Stimulated activated CD4-positive, alpha-beta T cell treated with anti-CD3 and anti-CD28 coated beads, Interleukin-15, amount 100 ng/mL, for 1 hour (primary cell): ENCODE measurements around the gene MAPK13.

Experiments
- DNase-seq, 2 donors: peaks; one replicate each; pipeline ENCODE4 v3.0.0-alpha.2; 2020; ENCODE audit warnings: low read depth in 1 of 2, low spot score in 1 of 2

The MAPK13 gene

GRCh38 chr6:36142971-36143838 is 12.9 kb downstream of the MAPK13 start:
- DNase-seq: no peak

- DNase-seq: no peak
Observed at GRCh38 chr6:36145495-36145894, 15.2 kb downstream of the MAPK13 start.

- DNase-seq: no peak
Observed at GRCh38 chr6:36147294-36147693, 17.0 kb downstream of the MAPK13 start.

GRCh38 chr6:36149476-36149875 is 19.2 kb downstream of the MAPK13 start:
- DNase-seq: no peak

GRCh38 chr6:36150283-36150682 is 20.0 kb downstream of the MAPK13 start:
- no peak for DNase-seq

GRCh38 chr6:36154286-36154685 is 24.0 kb downstream of the MAPK13 start:
- no peak for DNase-seq

- DNase-seq: no peak
Observed at GRCh38 chr6:36155662-36156061, 25.3 kb downstream of the MAPK13 start.

GRCh38 chr6:36160147-36160760 is 29.9 kb downstream of the MAPK13 start:
- no peak for DNase-seq

GRCh38 chr6:36169023-36170007 is 39.0 kb downstream of the MAPK13 start:
- DNase-seq: no peak

GRCh38 chr6:36170704-36171103 is 40.4 kb downstream of the MAPK13 start:
- DNase-seq: no peak

- no peak for DNase-seq
Observed at GRCh38 chr6:36171573-36171972, 41.3 kb downstream of the MAPK13 start.

- DNase-seq: no peak
Observed at GRCh38 chr6:36177166-36177565, 46.9 kb downstream of the MAPK13 start.

GRCh38 chr6:36178544-36178943 is 48.2 kb downstream of the MAPK13 start:
- DNase-seq: no peak

- DNase-seq: no peak
Observed at GRCh38 chr6:36180126-36180525, 49.8 kb downstream of the MAPK13 start.

- no peak for DNase-seq
Observed at GRCh38 chr6:36184311-36184710, 54.0 kb downstream of the MAPK13 start.

GRCh38 chr6:36186199-36186598 is 55.9 kb downstream of the MAPK13 start:
- DNase-seq: no peak

GRCh38 chr6:36187446-36187845 is 57.1 kb downstream of the MAPK13 start:
- no peak for DNase-seq
